ENCODE measurements around the gene KRTAP10-6. TPM values are rescaled to one million over a fixed set of nuclear protein-coding genes. Genes with fewer than 3 reads are reported as not detected.
A peak's percentile ranks its signal among the peaks of the same experiment; 100 is the strongest.
"Not testable (repeated sequence)": the region's sequence is repeated elsewhere in the genome, so short reads cannot be mapped to it uniquely, and the experiment has no call there.

The KRTAP10-6 gene
- total RNA-seq, 3 donors from 2014 or later, result not detected

DNA sequence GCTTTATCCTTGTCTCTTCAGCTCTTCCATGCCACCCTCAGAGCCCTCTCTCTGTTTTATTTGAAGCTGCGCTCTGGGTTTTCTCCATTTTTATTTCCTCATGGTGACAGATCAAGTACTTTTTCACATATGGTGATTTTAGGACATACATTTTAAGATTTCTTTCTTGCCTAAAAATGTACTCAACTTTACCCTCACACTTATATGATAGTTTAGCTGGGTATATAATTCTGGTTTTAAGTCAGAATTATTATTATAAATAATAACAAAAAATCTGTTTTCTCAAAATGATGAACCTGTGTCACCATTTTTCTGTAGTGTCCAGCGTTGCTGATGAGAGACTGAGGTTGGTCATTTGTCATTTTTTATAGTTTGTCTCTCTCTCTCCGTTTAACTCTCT lies 11.1 kb downstream of the KRTAP10-6 start:
- Histone ChIP-seq H3K27me3 (peaks cover 0 to 15% of the 10 kb centered on the region in 2 donors), H3K36me3 (no peaks in the 10 kb centered on the region), H3K27ac (no peak overlapping the region), H3K4me3 (no peak overlapping the region), H3K4me1 (no peaks in the 10 kb centered on the region), H3K9me3 (peaks cover 29 to 31% of the 10 kb centered on the region in 2 donors)
- no peak for DNase-seq (ENCODE audit: low spot score in 2 of 2)
- intact Hi-C loops (cut with DNase I; ENCODE audit: low total_unique reads), result no loop called here
- TF ChIP-seq POLR2A (IDR thresholded peaks at IDR 0.05) (no peak), POLR2AphosphoS5 (IDR thresholded peaks at IDR 0.05) (no peak)
- TF ChIP-seq, protein P1, sequence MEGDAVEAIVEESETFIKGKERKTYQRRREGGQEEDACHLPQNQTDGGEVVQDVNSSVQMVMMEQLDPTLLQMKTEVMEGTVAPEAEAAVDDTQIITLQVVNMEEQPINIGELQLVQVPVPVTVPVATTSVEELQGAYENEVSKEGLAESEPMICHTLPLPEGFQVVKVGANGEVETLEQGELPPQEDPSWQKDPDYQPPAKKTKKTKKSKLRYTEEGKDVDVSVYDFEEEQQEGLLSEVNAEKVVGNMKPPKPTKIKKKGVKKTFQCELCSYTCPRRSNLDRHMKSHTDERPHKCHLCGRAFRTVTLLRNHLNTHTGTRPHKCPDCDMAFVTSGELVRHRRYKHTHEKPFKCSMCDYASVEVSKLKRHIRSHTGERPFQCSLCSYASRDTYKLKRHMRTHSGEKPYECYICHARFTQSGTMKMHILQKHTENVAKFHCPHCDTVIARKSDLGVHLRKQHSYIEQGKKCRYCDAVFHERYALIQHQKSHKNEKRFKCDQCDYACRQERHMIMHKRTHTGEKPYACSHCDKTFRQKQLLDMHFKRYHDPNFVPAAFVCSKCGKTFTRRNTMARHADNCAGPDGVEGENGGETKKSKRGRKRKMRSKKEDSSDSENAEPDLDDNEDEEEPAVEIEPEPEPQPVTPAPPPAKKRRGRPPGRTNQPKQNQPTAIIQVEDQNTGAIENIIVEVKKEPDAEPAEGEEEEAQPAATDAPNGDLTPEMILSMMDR (IDR thresholded peaks at IDR 0.05), result no peak

DNA sequence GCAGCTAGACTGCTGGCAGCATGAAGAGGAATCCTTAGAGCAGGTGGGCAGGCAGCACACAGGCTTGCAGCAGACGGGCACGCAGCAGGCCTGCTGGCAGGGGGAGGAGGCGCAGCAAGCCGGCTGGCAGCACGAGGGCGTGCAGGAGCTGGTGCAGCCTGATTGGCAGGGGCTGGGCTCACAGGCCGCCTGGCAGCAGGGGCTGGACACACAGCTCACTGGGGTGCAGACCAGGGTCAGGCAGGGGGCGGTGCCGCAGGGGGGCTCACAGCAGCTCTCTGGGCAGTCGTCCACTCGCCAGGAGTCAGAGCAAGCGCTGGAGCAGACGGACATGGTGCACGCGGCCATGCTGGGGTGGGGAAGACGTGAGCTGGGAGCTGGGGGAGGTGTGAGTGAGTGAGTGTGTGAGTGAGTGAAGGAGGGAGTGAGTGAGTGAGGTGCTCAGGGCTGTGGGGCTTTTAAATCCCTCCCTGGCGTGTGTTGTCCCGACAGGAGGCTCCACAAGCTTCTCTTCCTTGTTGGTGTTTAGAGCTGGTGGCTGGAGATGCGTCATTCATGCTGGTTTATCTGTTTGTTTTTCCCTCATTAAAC lies 12.0 kb downstream of the KRTAP10-6 start, which contains the start of gene KRTAP10-5:
Gene KRTAP10-5 (minus strand): TSS at position 374 of the 591 bp plus-strand sequence. CDS start 26 bp downstream, at position 348.
- H3K4me1 ChIP-seq; H3K27me3 ChIP-seq; H3K27ac ChIP-seq; H3K36me3 ChIP-seq; H3K4me3 ChIP-seq; intact Hi-C loops (cut with DNase I; ENCODE audit: low total_unique reads): not testable (repeated sequence)
- peaks cover 25 to 38% of the 10 kb centered on the region in 2 donors for H3K9me3 ChIP-seq
- DNase-seq (ENCODE audit: low spot score in 2 of 2), result peak in 1 of 2 donors; percentile 22

DNA sequence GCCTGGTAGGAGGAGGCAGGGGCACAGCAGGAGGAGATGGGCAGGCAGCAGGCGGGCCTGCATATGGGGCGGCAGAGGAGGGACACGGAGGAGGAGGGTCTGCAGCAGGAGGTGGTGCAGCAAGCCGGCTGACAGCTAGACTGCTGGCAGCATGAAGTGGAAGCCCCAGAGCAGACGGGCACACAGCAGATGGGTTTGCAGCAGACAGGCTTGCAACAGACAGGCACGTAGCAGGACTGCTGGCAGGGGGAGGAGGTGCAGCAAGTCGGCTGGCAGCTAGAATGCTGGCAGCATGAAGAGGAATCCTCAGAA lies 12.5 kb downstream of the KRTAP10-6 start:
- Histone ChIP-seq H3K9me3 (peaks cover 25 to 38% of the 10 kb centered on the region in 2 donors), H3K27me3 (peaks cover 0 to 5% of the 10 kb centered on the region in 2 donors), H3K27ac (no peak overlapping the region), H3K36me3 (no peaks in the 10 kb centered on the region), H3K4me3 (no peak overlapping the region), H3K4me1 (no peaks in the 10 kb centered on the region)
- intact Hi-C loops (cut with DNase I; ENCODE audit: low total_unique reads), result no loop called here
- DNase-seq (ENCODE audit: low spot score in 2 of 2), result peak in 1 of 2 donors; percentile 24
- TF ChIP-seq POLR2AphosphoS5 (IDR thresholded peaks at IDR 0.05), result no peak
- no peak for TF ChIP-seq POLR2A (IDR thresholded peaks at IDR 0.05)
- TF ChIP-seq, protein P1 (IDR thresholded peaks at IDR 0.05), result no peak

DNA sequence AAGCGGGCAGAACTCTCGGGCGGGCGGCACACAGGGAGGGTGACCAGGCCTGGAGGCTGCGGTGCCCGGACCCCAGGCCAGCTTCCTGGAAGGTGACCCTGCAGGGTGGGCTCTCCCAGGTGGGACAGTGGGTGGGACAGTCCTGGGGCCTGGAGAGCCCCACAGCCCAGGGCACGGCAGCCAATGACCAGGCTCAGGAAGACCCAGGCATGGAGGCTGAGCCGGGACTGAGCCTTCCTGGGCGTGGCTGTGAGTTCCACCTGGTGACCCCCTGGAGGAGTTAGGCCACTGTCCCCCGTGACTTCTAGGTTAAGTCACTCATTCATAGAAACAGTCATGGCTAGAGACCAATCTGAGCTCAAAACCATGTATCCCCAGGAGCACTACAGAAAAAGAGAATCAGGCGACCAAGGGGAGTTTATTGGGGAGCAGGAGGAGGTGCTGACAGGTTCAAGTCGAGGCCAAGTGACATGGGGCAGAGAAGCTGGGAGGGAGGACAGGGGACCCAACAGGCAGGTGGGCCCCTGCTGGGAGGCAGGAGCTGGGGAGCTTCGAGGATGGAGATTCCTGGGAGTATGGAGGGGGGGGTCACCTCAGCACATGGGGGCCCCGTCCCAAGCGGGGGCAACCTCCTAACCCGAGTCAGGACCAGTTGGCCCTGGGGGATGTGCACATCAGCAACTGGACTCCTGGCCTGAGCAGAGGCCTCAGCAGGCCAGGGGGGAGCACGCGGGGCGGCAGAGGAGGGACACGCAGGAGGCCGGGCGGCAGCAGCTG lies 13.1 kb downstream of the KRTAP10-6 start:
- DNase-seq (ENCODE audit: low spot score in 2 of 2), result no peak
- Histone ChIP-seq H3K4me3 (no peak overlapping the region), H3K36me3 (no peaks in the 10 kb centered on the region), H3K27ac (no peak overlapping the region), H3K27me3 (peaks cover 0 to 10% of the 10 kb centered on the region in 2 donors), H3K4me1 (no peaks in the 10 kb centered on the region), H3K9me3 (peaks cover 25 to 38% of the 10 kb centered on the region in 2 donors)
- TF ChIP-seq, protein P1 (IDR thresholded peaks at IDR 0.05), result no peak
- intact Hi-C loops (cut with DNase I; ENCODE audit: low total_unique reads), result no loop called here

DNA sequence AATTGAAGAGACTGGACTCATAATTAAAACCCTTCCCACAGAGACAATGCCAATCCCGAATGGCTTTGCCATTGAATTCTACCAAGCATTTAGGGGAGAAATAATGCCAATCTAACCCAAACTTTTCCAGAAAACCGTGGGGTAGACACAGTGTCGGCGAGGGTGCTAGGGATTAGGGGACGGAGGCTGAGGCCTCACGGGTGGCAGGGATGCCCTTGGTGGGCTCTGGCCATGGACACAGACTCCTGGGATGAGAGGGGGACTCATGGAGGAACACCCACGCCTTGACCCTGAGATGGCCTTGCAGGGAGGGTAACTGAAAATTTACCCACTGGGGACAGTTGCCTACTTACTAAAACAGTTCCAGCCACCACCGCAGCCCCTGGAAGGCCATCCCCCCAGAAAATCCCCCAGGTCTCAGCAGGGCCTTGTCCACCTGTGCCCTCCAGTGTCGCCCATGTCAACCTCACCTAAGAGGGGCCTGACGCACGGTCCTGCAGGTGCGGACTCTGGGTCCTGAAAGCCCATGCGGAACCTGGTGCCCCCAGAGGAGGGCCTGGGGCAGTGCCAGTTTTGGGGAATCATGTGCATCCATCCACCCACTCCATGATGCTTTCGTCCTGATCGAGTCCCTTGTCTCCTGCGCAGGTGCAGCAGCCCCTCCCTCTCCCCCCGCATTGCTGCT lies 13.8 kb downstream of the KRTAP10-6 start:
- Histone ChIP-seq H3K4me3 (no peak overlapping the region), H3K27ac (no peak overlapping the region), H3K4me1 (no peaks in the 10 kb centered on the region), H3K9me3 (peaks cover 25 to 38% of the 10 kb centered on the region in 2 donors), H3K36me3 (no peaks in the 10 kb centered on the region), H3K27me3 (peaks cover 0 to 12% of the 10 kb centered on the region in 2 donors)
- intact Hi-C loops (cut with DNase I; ENCODE audit: low total_unique reads), result no loop called here
- peak in 1 of 2 donors; percentile 36 for DNase-seq (ENCODE audit: low spot score in 2 of 2)
- no peak for TF ChIP-seq POLR2AphosphoS5 (IDR thresholded peaks at IDR 0.05)
- no peak for TF ChIP-seq POLR2A (IDR thresholded peaks at IDR 0.05)
- TF ChIP-seq, protein P1 (IDR thresholded peaks at IDR 0.05), result no peak
